Measurements from ENCODE around the gene EXOSC5. TPM values are rescaled to one million over a fixed set of nuclear protein-coding genes. Genes with fewer than 3 reads are reported as not detected.
A peak's percentile ranks its signal among the peaks of the same experiment; 100 is the strongest.
"Not testable (repeated sequence)": the region's sequence is repeated elsewhere in the genome, so short reads cannot be mapped to it uniquely, and the experiment has no call there.

The EXOSC5 gene
- total RNA-seq, 2 donors from 2014 or later = 4.3 to 22.8 TPM

DNA sequence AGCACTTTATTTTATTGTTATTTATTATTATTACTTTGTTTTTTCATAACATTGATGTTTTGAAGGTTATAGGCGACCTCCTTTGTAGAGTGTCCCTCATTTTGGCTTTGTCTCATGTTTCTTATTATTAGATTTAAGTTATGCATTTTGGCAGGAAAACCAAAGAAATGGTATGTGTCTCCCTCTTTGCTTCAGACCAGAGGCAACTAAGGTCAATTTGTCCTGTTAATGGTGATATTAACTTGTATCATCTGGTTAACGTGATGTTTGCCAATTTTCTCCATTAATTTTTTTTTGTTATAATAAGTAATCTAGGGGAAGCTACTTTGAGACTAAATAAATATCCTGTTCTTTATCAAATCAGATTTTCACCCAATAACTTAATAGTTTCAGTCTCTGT, 24.7 kb downstream of the EXOSC5 start:
- DNase-seq (no peak), ATAC-seq (no peak)
- H3K4me1 ChIP-seq = peaks cover 45% of the 10 kb centered on the region
- 57 to 59% methylated on average over 2 of the region's 2 CpGs for WGBS, 2 donors
- no peaks in the 10 kb centered on the region for H3K36me3 ChIP-seq (replicated peaks in 1 of 2; ENCODE audit: insufficient read depth in 1 of 2, low read depth in 2 of 2)
- TF ChIP-seq, protein P1, sequence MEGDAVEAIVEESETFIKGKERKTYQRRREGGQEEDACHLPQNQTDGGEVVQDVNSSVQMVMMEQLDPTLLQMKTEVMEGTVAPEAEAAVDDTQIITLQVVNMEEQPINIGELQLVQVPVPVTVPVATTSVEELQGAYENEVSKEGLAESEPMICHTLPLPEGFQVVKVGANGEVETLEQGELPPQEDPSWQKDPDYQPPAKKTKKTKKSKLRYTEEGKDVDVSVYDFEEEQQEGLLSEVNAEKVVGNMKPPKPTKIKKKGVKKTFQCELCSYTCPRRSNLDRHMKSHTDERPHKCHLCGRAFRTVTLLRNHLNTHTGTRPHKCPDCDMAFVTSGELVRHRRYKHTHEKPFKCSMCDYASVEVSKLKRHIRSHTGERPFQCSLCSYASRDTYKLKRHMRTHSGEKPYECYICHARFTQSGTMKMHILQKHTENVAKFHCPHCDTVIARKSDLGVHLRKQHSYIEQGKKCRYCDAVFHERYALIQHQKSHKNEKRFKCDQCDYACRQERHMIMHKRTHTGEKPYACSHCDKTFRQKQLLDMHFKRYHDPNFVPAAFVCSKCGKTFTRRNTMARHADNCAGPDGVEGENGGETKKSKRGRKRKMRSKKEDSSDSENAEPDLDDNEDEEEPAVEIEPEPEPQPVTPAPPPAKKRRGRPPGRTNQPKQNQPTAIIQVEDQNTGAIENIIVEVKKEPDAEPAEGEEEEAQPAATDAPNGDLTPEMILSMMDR (IDR thresholded peaks at IDR 0.05) = no peak
- no peak for TF ChIP-seq POLR2A (IDR thresholded peaks at IDR 0.05)
- intact Hi-C loops (cut with DNase I) = no loop called here
- H3K27me3 ChIP-seq = no peaks in the 10 kb centered on the region
- H3K9me3 ChIP-seq = no peaks in the 10 kb centered on the region
- H3K27ac ChIP-seq = no peak overlapping the region
- no peak overlapping the region for H3K4me3 ChIP-seq

DNA sequence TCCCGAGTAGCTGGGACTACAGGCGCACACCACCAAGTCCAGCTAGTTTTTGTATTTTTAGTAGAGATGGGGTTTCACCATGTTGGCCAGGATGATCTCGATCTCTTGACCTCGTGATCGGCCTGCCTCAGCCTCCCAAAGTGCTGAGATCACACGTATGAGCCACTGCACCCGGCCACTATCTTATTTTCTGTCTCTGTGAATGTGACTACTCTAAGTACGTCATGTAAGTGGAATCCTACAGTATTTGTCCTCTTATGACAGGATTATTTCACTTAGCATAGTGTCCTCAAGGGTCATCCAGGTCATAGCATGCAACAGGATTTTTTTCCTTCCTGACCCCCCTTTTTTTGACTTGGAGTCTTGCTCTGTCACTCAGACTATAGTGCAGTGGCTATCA, 25.6 kb downstream of the EXOSC5 start:
- Histone ChIP-seq H3K27ac (no peak overlapping the region), H3K9me3 (no peaks in the 10 kb centered on the region), H3K4me1 (peaks cover 44% of the 10 kb centered on the region), H3K27me3 (no peaks in the 10 kb centered on the region), H3K4me3 (no peak overlapping the region), H3K36me3 (replicated peaks in 1 of 2; ENCODE audit: insufficient read depth in 1 of 2, low read depth in 2 of 2) (no peaks in the 10 kb centered on the region)
- ATAC-seq (no peak), DNase-seq (no peak)
- intact Hi-C loops (cut with DNase I) = no loop called here
- TF ChIP-seq POLR2A (IDR thresholded peaks at IDR 0.05) = no peak
- TF ChIP-seq, protein P1 (IDR thresholded peaks at IDR 0.05) = no peak
- 92 to 96% methylated on average over 8 of the region's 8 CpGs for WGBS, 2 donors

GRCh38 chr19:41371119-41371518, 26.0 kb downstream of the EXOSC5 start:
- H3K27ac ChIP-seq; intact Hi-C loops (cut with DNase I); H3K9me3 ChIP-seq; H3K36me3 ChIP-seq (replicated peaks in 1 of 2; ENCODE audit: insufficient read depth in 1 of 2, low read depth in 2 of 2); H3K4me3 ChIP-seq; DNase-seq; H3K27me3 ChIP-seq; ATAC-seq: not testable (repeated sequence)
- H3K4me1 ChIP-seq = peaks cover 44% of the 10 kb centered on the region
- 96 to 100% methylated on average over 5 of the region's 5 CpGs for WGBS, 2 donors

GRCh38 chr19:41369769-41370168, 27.4 kb downstream of the EXOSC5 start:
- ATAC-seq (no peak), DNase-seq (no peak)
- Histone ChIP-seq H3K27me3 (no peaks in the 10 kb centered on the region), H3K27ac (no peak overlapping the region), H3K9me3 (no peaks in the 10 kb centered on the region), H3K4me3 (no peak overlapping the region), H3K4me1 (peaks cover 41% of the 10 kb centered on the region), H3K36me3 (replicated peaks in 1 of 2; ENCODE audit: insufficient read depth in 1 of 2, low read depth in 2 of 2) (no peaks in the 10 kb centered on the region)
- TF ChIP-seq POLR2A (IDR thresholded peaks at IDR 0.05) = no peak
- TF ChIP-seq, protein P1 (IDR thresholded peaks at IDR 0.05) = no peak
- WGBS, 2 donors = 93 to 96% methylated on average over 2 of the region's 2 CpGs
- intact Hi-C loops (cut with DNase I) = no loop called here

DNA sequence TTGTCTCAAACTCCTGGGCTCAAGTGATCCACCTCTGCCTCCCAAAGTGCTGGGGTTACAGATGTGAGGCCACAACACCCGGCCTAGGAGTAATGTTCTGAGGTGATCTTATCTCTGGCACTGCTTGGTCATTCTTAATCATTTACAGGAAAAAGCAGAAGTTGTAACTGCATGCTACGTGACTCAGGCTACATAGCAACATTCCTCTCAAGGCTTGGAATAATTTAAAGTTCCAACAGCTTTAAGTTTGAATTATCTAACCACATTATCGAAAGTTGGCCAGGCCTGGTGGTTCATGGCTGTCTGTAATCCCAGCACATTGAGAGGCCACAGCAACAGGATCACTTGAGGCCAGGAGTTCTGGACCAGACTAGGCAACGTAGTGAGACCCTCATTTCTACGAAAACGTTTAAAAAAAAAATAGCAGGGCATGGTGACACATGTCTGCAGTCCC, 29.3 kb downstream of the EXOSC5 start:
- no peaks in the 10 kb centered on the region for H3K27me3 ChIP-seq
- DNase-seq (peak in 3 of 4 donors; percentile 16 to 44 (median 31)), ATAC-seq (peak; percentile 43)
- H3K4me3 ChIP-seq = no peak overlapping the region
- no peaks in the 10 kb centered on the region for H3K36me3 ChIP-seq (replicated peaks in 1 of 2; ENCODE audit: insufficient read depth in 1 of 2, low read depth in 2 of 2)
- TF ChIP-seq, protein P1 (IDR thresholded peaks at IDR 0.05) = no peak
- TF ChIP-seq POLR2A (IDR thresholded peaks at IDR 0.05) = no peak
- 17 to 26% methylated on average over 6 of the region's 6 CpGs for WGBS, 2 donors
- peaks cover 41% of the 10 kb centered on the region for H3K4me1 ChIP-seq
- no peaks in the 10 kb centered on the region for H3K9me3 ChIP-seq
- H3K27ac ChIP-seq = peak overlapping the region; percentile 59 to 84 (median 83)
- intact Hi-C loops (cut with DNase I) = no loop called here

Data from body of pancreas (tissue), 4 donors.